ENCODE measurements around the gene CACNA1H.

The CACNA1H gene

GRCh38 chr16:1142911-1143310, 10.0 kb upstream of the CACNA1H start:
- no peak for DNase-seq (ENCODE audit: low read depth, low spot score)

- DNase-seq (ENCODE audit: low read depth, low spot score): no peak
Observed at GRCh38 chr16:1143761-1144450, 9.0 kb upstream of the CACNA1H start.

GRCh38 chr16:1144476-1145382, 8.2 kb upstream of the CACNA1H start:
- no peak for DNase-seq (ENCODE audit: low read depth, low spot score)

- DNase-seq (ENCODE audit: low read depth, low spot score): no peak
Observed at GRCh38 chr16:1145383-1146100, 7.4 kb upstream of the CACNA1H start.

GRCh38 chr16:1146409-1146808, 6.5 kb upstream of the CACNA1H start:
- no peak for DNase-seq (ENCODE audit: low read depth, low spot score)

- no peak for DNase-seq (ENCODE audit: low read depth, low spot score)
Observed at GRCh38 chr16:1147027-1147426, 5.9 kb upstream of the CACNA1H start.

- DNase-seq (ENCODE audit: low read depth, low spot score): no peak
Observed at GRCh38 chr16:1149101-1149636, 3.7 kb upstream of the CACNA1H start.

- DNase-seq (ENCODE audit: low read depth, low spot score): peak; percentile 71
Observed at GRCh38 chr16:1150511-1150982, 2.4 kb upstream of the CACNA1H start.

GRCh38 chr16:1151424-1152122, 1.3 kb upstream of the CACNA1H start:
- DNase-seq (ENCODE audit: low read depth, low spot score): no peak

GRCh38 chr16:1152123-1152638, 725 bp upstream of the CACNA1H start:
- DNase-seq (ENCODE audit: low read depth, low spot score): no peak

GRCh38 chr16:1153480-1154160, 714 bp downstream of the CACNA1H start:
- no peak for DNase-seq (ENCODE audit: low read depth, low spot score)

- no peak for DNase-seq (ENCODE audit: low read depth, low spot score)
Observed at GRCh38 chr16:1154291-1154886, 1.5 kb downstream of the CACNA1H start.

- no peak for DNase-seq (ENCODE audit: low read depth, low spot score)
Observed at GRCh38 chr16:1154887-1155331, 2.0 kb downstream of the CACNA1H start.

GRCh38 chr16:1155353-1156054, 2.6 kb downstream of the CACNA1H start:
- DNase-seq (ENCODE audit: low read depth, low spot score): no peak

- no peak for DNase-seq (ENCODE audit: low read depth, low spot score)
Observed at GRCh38 chr16:1156055-1156982, 3.4 kb downstream of the CACNA1H start.

- DNase-seq (ENCODE audit: low read depth, low spot score): no peak
Observed at GRCh38 chr16:1156983-1157638, 4.2 kb downstream of the CACNA1H start.

- no peak for DNase-seq (ENCODE audit: low read depth, low spot score)
Observed at GRCh38 chr16:1157639-1158455, 4.9 kb downstream of the CACNA1H start.
